H9 (cell line): ENCODE measurements around the gene ARL16. TPM values are rescaled to one million over a fixed set of nuclear protein-coding genes. Genes with fewer than 3 reads are reported as not detected.

Experiments
- DNase-seq: peaks from one replicate; pipeline ENCODE4 v3.0.0-alpha.2; 2017
- H2AFZ ChIP-seq: one replicate; pipeline ENCODE4 v1.6.1; 2013; ENCODE audit warnings: mild to moderate bottlenecking, low read length, control low read depth, moderate library complexity
- H2AK5ac ChIP-seq: 2 replicates; pipeline ENCODE4 v1.6.1; 2013; ENCODE audit warnings: low read length, control low read depth, mixed read lengths; ENCODE audit not compliant: insufficient read length
- H2BK120ac ChIP-seq: one replicate; pipeline ENCODE4 v1.6.1; 2013; ENCODE audit warnings: low read depth, mild to moderate bottlenecking, low read length, control low read depth, inconsistent platforms; ENCODE audit not compliant: poor library complexity, severe bottlenecking
- H2BK12ac ChIP-seq: 2 replicates; pipeline ENCODE4 v1.6.1; 2013; ENCODE audit warnings: low read length, control low read depth, mixed read lengths, low read depth; ENCODE audit not compliant: insufficient read length
- H2BK15ac ChIP-seq: 2 replicates; pipeline ENCODE4 v1.6.1; 2013; ENCODE audit warnings: low read depth, low read length, control low read depth
- H2BK20ac ChIP-seq: one replicate; pipeline ENCODE4 v1.6.1; 2013; ENCODE audit warnings: low read depth, mild to moderate bottlenecking, low read length, control low read depth, inconsistent platforms; ENCODE audit not compliant: poor library complexity, severe bottlenecking
- H2BK5ac ChIP-seq: 2 replicates; pipeline ENCODE4 v1.6.1; 2013; ENCODE audit warnings: low read length, control low read depth, mixed read lengths; ENCODE audit not compliant: insufficient read length
- H3K14ac ChIP-seq: 2 replicates; pipeline ENCODE4 v1.6.1; 2013; ENCODE audit warnings: low read length, control low read depth; ENCODE audit not compliant: insufficient read depth
- H3K18ac ChIP-seq: 2 replicates; pipeline ENCODE4 v1.6.1; 2013; ENCODE audit warnings: low read depth, mild to moderate bottlenecking, mixed read lengths, low read length, control low read depth; ENCODE audit not compliant: insufficient read length
- H3K23ac ChIP-seq: 2 replicates; pipeline ENCODE4 v1.6.1; 2013; ENCODE audit warnings: low read length, control low read depth, mixed read lengths, low read depth; ENCODE audit not compliant: insufficient read length
- H3K23me2 ChIP-seq: 2 replicates; pipeline ENCODE4 v1.6.1; 2013; ENCODE audit warnings: low read depth, mild to moderate bottlenecking, mixed read lengths, low read length, control low read depth; ENCODE audit not compliant: insufficient read length, poor library complexity, severe bottlenecking
- H3K27ac ChIP-seq: 2 replicates; pipeline ENCODE4 v1.5.1; 2013; ENCODE audit warnings: low read length, control low read depth, mixed read lengths, low read depth; ENCODE audit not compliant: insufficient read length
- H3K27me3 ChIP-seq: 2 replicates; pipeline ENCODE4 v1.6.1; 2013; ENCODE audit warnings: low read length, control low read depth, inconsistent platforms; ENCODE audit not compliant: insufficient read depth
- H3K4ac ChIP-seq: 2 replicates; pipeline ENCODE4 v1.6.1; 2013; ENCODE audit warnings: low read depth, mild to moderate bottlenecking, control low read depth, inconsistent platforms, low read length, moderate library complexity
- H3K4me1 ChIP-seq: 2 replicates; pipeline ENCODE4 v1.6.1; 2013; ENCODE audit warnings: low read length, control low read depth, inconsistent platforms; ENCODE audit not compliant: insufficient read depth
- H3K4me2 ChIP-seq: 2 replicates; pipeline ENCODE4 v1.6.1; 2013; ENCODE audit warnings: low read length, control low read depth, mixed read lengths; ENCODE audit not compliant: insufficient read length, insufficient read depth
- H3K56ac ChIP-seq: 2 replicates; pipeline ENCODE4 v1.6.1; 2013; ENCODE audit warnings: low read depth, mild to moderate bottlenecking, mixed read lengths, low read length, control low read depth; ENCODE audit not compliant: insufficient read length
- H3K79me1 ChIP-seq: 2 replicates; pipeline ENCODE4 v1.6.1; 2013; ENCODE audit warnings: low read depth, mild to moderate bottlenecking, moderate library complexity, low read length, control low read depth, inconsistent platforms; ENCODE audit not compliant: insufficient read depth, poor library complexity, severe bottlenecking
- H3K79me2 ChIP-seq: 2 replicates; pipeline ENCODE4 v1.6.1; 2013; ENCODE audit warnings: low read length, control low read depth, inconsistent platforms; ENCODE audit not compliant: insufficient read depth
- H3K9ac ChIP-seq: 2 replicates; pipeline ENCODE4 v1.6.1; 2013; ENCODE audit warnings: low read length, control low read depth, mixed read lengths; ENCODE audit not compliant: insufficient read length; ENCODE audit errors: extremely low read depth
- H3K9me3 ChIP-seq: one replicate; pipeline ENCODE4 v1.6.1; 2013; ENCODE audit warnings: low read depth, low read length, inconsistent platforms; ENCODE audit not compliant: control insufficient read depth
- H3T11ph ChIP-seq: one replicate; pipeline ENCODE4 v1.6.1; 2013; ENCODE audit warnings: mild to moderate bottlenecking, low read length, control low read depth, inconsistent platforms
- H4K20me1 ChIP-seq: one replicate; pipeline ENCODE4 v1.6.1; 2013; ENCODE audit not compliant: control insufficient read depth, insufficient read length, insufficient read depth
- H4K5ac ChIP-seq: 2 replicates; pipeline ENCODE4 v1.6.1; 2013; ENCODE audit warnings: low read depth, mild to moderate bottlenecking, mixed read lengths, low read length, control low read depth; ENCODE audit not compliant: insufficient read length
- H4K8ac ChIP-seq: replicated peaks from 2 replicates; pipeline ENCODE4 v1.6.1; 2013; ENCODE audit warnings: low read length, control low read depth, mixed read lengths, low read depth; ENCODE audit not compliant: insufficient read length
- H4K91ac ChIP-seq: 2 replicates; pipeline ENCODE4 v1.6.1; 2013; ENCODE audit warnings: low read depth, mild to moderate bottlenecking, moderate library complexity, mixed read lengths, low read length, control low read depth; ENCODE audit not compliant: insufficient read length
- H3K27ac Mint-ChIP-seq, 3 experiments: 2 replicates in 2 of 3; 3 replicates in 1 of 3; pipeline ENCODE4 v1.8.0; 2020 to 2021; ENCODE audit warnings: mixed read lengths in 3 of 3, mild to moderate bottlenecking in 1 of 3, moderate library complexity in 1 of 3
- H3K27me3 Mint-ChIP-seq: 2 replicates; pipeline ENCODE4 v1.8.0; 2021; ENCODE audit warnings: low read depth, mild to moderate bottlenecking, moderate library complexity, mixed read lengths
- H3K36me3 Mint-ChIP-seq, 3 experiments: 2 replicates in 2 of 3; 3 replicates in 1 of 3; pipeline ENCODE4 v1.8.0; 2020 to 2021; ENCODE audit warnings: low read depth in 3 of 3, mixed read lengths in 3 of 3; ENCODE audit not compliant: insufficient read depth in 1 of 3
- H3K4me1 Mint-ChIP-seq, 2 experiments: 2 replicates each; pipeline ENCODE4 v1.8.0; 2020; ENCODE audit warnings: mixed read lengths in 2 of 2
- H3K4me3 Mint-ChIP-seq, 2 experiments: 2 replicates in 1 of 2; 3 replicates in 1 of 2; pipeline ENCODE4 v1.8.0; 2020 to 2021; ENCODE audit warnings: mild to moderate bottlenecking in 2 of 2, mixed read lengths in 2 of 2, moderate library complexity in 1 of 2
- H3K9me3 Mint-ChIP-seq, 2 experiments: 2 replicates in 1 of 2; 3 replicates in 1 of 2; pipeline ENCODE4 v1.8.0; 2020; ENCODE audit warnings: mild to moderate bottlenecking in 2 of 2, mixed read lengths in 2 of 2, moderate library complexity in 1 of 2
- CTCF ChIP-seq: fragments of 200-600 bp; sonication (generic); conservative IDR thresholded peaks from 3 replicates; pipeline ENCODE4 v1.8.0; 2021; ENCODE audit warnings: antibody characterized with exemption, mild to moderate bottlenecking
- WGBS: extraction: QIAGEN DNeasy Blood & Tissue Kit; methylation state at CpG from one replicate; pipeline ENCODE4 v1.1.7; 2013; ENCODE audit warnings: missing lambda C conversion rate, low lambda C conversion rate, mixed read lengths; ENCODE audit not compliant: insufficient read length; ENCODE audit errors: extremely low coverage; 5-methylcytosine and 5-hydroxymethylcytosine counted together
- total RNA-seq: library from RNA; stranded (reverse); gene quantifications from 2 replicates; pipeline ENCODE4 v1.2.1, GENCODE V29; 2021

The ARL16 gene
- total RNA-seq, 1 experiment from 2014 or later, result 58.6 TPM

- Histone ChIP-seq H4K5ac (no peak overlapping the region), H3K27me3 (no peaks in the 10 kb centered on the region), H3K9ac (no peak overlapping the region), H3K56ac (no peak overlapping the region), H2AFZ (no peak overlapping the region), H3K14ac (no peak overlapping the region), H2BK15ac (no peak overlapping the region), H2AK5ac (no peak overlapping the region), H3K4me2 (no peak overlapping the region), H3K9me3 (no peaks in the 10 kb centered on the region), H3K79me2 (no peaks in the 10 kb centered on the region), H2BK5ac (no peak overlapping the region), H2BK12ac (no peak overlapping the region), H4K20me1 (no peaks in the 10 kb centered on the region), H3K23me2 (peaks cover 4% of the 10 kb centered on the region), H4K91ac (no peak overlapping the region), H2BK20ac (no peak overlapping the region), H3T11ph (no peak overlapping the region), H3K4me1 (peaks cover 3% of the 10 kb centered on the region; the same call in 1 of the 2 replicates), H2BK120ac (no peak overlapping the region), H3K27ac (no peak overlapping the region), H3K79me1 (no peaks in the 10 kb centered on the region), H3K4ac (no peak overlapping the region), H4K8ac (no peak overlapping the region), H3K18ac (no peak overlapping the region), H3K23ac (no peak overlapping the region)
- no peak overlapping the region for H3K4me3 Mint-ChIP-seq
- no peaks in the 10 kb centered on the region; a peak in 1 of 5 replicates for H3K9me3 Mint-ChIP-seq
- no peak for TF ChIP-seq CTCF
- H3K36me3 Mint-ChIP-seq, result no peaks in the 10 kb centered on the region
- peaks cover 10 to 17% of the 10 kb centered on the region in 2 experiments for H3K4me1 Mint-ChIP-seq
- H3K27ac Mint-ChIP-seq, result no peak overlapping the region
- H3K27me3 Mint-ChIP-seq, result peaks cover 2% of the 10 kb centered on the region; the same call in 1 of the 2 replicates
- no peak for DNase-seq
- no CpG with 5 or more reads among the region's 18 CpGs for WGBS
Measured at GRCh38 chr17:81655378-81656117, 28.0 kb downstream of the ARL16 start.
